HG03103 (cell line): ENCODE results near the gene FKBP8.

Experiments
- ATAC-seq: cut with Tn5 transposase; IDR thresholded peaks from one replicate; pipeline ENCODE4 v1.9.1; 2021; ENCODE audit warnings: low read depth; ENCODE audit not compliant: unreplicated experiment

The FKBP8 gene

DNA sequence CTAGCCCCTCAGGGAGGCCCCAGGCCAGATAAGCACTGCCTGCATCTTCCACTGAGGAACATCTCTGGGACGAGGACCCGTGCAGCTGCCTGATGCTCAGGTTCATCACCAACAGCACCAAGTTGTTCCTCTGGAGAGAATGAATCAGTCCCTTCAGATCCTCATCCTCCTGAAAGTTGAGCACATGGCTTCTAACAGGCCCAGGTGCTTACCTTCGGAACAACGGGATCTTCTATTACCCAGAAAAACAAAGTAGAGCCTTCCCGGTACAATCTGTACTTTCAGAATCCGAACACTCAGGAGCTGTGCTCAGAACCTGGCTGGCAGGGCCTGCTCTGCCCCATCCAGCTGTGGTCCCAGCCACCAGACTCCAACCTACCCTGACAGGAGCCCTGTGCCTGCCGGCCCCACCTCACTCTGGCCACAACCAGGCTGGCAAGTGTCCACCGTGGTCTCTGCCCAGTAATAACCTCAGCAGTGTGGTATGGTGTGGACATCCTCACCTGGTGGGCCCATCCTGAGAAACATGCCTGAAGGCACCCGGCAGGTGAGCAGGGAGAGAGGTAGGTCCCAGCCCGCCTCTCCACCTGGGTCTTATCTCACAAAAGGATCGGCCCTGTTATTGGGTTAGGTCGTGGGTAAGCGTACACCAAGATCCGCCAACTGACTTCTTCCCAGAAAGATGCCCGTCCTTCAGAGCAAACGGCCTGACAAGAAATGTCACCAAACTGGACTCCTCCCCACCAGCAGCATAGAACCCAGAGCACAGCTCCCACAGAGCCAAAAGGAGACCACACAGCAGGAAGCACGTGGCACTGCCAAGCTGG lies 55.6 kb downstream of the FKBP8 start:
- ATAC-seq: no peak

DNA sequence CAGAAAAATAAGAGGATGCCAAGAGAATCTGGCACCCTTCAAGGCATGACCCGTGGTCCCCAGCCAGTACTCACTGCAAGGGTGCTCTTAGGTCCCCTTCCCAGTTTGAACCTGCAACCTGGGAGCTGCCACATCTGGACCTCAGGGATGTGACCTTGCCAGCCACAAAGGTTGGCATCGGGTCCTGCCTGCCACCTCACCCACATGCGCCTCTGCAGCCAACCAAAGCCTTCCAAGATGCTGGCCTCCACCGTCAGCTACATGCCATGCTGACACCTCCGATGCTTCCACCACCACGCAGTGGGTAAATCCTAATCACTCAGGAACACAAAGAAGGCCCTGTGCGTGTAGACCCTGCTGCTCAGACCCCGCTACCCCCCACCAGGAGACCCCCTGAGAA lies 56.6 kb downstream of the FKBP8 start:
- ATAC-seq: no peak

DNA sequence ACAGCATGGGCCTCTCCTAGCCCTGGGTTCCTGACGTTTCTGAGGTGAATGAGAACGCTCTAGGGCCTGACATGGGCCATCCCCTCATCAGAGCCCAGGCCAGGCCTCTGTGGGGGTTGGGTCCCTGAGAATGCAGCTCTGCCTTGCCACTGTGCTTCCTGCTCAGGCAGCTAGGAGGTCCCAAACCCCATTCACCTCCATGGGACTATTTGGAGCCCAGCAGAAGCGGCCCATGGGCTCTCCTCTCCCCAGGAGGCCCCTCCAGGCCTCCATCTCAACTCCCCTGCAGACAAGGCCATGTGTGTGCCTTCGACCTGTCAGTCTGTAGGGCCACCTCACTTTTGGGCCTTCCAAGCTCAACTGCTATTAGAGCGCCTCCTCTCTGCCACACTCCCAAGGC lies 58.4 kb downstream of the FKBP8 start:
- ATAC-seq: no peak

DNA sequence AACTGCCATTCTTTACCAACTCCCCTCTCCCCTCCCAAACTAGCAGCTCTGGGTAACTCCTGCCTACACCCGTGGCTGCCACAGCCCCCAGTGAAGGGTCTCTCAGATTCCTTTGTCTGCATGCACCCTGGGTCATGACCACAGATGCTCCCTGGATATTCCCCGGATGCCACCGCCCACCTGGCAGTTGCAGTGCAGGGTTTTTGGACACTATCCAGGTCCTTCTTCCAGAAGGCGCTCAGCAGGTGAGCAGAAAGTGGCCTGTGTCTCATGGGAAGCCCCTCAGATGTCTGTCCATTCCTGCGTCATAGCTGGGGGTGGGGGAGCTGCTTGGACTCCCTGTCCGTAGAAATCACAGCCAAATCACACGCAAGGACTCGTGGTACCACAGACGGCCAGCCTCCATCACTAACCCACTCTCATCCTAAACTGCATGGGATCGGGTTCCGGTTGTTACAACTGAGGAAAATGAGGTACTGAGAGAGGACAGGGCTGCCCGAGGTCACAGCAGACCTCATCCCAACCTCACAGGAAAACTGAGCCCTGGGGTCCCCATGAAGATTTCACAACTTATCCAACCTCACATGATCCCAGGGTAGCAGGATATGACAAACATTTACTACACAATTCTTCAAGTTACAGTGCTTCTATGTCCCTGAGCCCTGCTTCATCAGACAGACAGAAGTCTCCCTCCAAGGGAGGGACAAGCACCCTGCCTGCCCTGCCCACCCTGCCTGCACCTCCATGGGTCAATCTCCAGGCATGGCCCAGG lies 60.1 kb downstream of the FKBP8 start:
- no peak for ATAC-seq
